ENCODE measurements around the gene USP50.
A peak's percentile ranks its signal among the peaks of the same experiment; 100 is the strongest.
"Not testable (repeated sequence)": the region's sequence is repeated elsewhere in the genome, so short reads cannot be mapped to it uniquely, and the experiment has no call there.

Gene USP50

DNA sequence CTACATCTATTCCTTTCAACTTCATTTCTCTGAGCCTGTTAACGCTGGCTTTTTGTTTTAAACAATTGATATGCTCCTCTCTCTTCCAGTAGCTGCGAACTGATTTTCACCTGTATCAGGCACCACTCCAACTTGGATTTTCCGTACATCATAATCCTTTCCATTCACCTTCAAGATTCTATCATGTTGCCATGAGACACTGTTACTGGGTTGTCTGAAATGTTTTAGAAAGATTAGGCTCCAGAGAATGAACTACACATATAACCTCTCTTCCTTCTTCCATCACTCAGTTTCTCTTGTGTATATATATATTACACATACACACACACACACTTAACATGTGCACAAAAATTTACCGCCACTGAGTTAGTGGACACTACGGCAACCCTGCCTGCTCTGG, at the start of gene USP50:
Gene USP50 (minus strand): TSS at position 101 of the 400 bp plus-strand sequence. CDS start 141 bp downstream, outside the sequence.
- DNase-seq (ENCODE audit: low spot score), result no peak

- DNase-seq (ENCODE audit: low spot score), result no peak
These were observed 47.8 kb upstream of the USP50 start for GRCh38 chr15:50594311-50594710.

- DNase-seq (ENCODE audit: low spot score), result no peak
These were observed 47.3 kb upstream of the USP50 start for GRCh38 chr15:50593761-50594160.

- no peak for DNase-seq (ENCODE audit: low spot score)
These were observed 43.8 kb upstream of the USP50 start for GRCh38 chr15:50590288-50590687.

DNA sequence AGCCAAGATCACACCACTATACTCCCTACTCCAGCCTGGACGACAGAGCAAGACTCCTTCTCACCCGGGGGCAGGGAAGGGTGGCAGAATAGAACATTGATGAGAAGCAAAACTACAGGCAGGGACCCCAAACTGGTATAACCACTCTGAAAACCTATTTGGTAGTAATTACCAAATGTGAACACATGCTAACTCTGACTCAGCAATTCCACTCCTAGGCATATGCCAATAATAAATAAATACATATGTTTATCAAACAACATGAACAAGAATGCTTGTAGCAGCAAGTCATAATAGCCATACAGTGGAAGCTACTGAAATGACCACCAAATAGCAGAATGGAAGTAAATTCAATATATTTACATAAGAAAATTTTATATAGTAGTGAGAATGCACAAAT, 31.0 kb upstream of the USP50 start:
- DNase-seq (ENCODE audit: low spot score), result no peak

GRCh38 chr15:50576166-50576565, 29.7 kb upstream of the USP50 start:
- no peak for DNase-seq (ENCODE audit: low spot score)

DNA sequence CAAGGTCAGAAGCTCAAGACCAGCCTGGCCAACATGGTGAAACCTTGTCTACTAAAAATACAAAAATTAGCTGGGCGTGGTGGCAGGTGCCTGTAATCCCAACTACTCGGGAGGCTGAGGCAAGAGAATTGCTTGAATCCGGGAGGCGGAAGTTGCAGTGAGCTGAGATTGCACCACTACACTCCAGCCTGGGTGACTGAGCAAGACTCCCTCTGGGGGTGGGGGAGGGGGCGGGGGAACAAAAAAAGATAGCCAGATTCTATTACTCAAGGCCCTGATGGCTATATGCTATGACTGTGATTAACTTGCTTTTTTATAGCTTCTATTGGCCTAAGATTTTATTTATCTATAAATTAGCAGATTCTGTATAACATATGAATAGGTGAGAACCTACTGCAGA, 27.4 kb upstream of the USP50 start:
- DNase-seq (ENCODE audit: low spot score), result not testable (repeated sequence)

- DNase-seq (ENCODE audit: low spot score), result no peak
These were observed 17.3 kb upstream of the USP50 start for GRCh38 chr15:50563756-50564155.

DNA sequence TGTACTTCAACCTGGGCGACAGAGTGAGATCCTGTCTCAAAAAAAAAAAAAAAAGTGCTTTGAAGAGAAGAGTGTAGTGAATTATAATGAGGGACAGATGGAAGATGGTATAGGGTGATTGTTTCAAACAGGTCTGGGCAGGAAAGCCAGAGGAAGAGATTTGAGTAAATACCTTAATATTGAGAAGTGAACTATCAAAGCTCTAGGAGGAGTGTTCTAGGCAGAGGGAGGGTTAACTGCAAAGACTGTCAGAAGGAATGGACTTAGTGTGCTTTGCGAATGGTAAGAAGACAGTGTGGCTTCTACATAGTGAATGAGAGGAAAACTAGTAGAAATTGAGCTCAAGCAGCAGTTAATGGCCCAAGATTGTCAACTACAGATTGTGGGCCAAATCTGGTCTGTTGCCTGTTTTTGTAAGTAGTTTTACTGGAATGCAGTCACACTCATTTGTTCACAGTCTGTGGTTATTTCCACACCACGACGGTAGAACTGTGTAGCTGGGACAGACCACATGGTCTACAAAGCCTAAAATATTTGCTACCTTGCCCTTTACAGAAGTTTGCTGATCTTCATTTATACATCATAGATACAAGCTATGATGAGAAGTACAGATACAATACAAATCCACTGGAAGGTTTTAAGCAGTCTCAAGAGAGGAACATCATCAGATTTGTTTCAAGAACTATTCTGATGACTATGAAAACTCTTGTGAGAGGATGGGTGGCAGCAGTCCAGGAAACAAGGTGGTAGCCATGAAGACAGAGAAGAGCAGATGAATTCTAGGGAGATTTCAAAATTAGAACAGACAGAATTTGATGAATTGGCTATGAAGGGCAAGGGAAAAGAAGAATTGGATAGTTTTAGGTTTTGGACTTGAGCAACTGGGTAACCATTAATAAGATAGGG, 16.5 kb upstream of the USP50 start:
- DNase-seq (ENCODE audit: low spot score), result no peak

DNA sequence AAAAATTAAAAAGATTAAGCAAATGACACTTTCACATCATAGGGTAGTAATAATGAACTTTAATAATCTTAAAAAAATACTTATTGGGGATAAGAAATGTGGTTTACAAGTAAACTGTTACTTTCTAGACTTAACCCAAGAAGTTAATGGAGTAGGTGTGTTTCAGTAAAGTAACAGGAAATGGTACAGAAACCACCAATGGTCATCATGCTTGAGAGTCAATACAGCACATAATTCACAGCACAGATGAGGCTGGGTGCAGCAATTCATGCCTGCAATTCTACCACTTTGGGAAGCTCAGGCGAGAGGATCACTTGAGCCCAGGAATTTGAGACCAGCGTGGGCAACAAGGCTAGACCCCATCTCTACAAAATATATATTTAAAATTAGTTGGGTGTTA, 11.5 kb upstream of the USP50 start:
- no peak for DNase-seq (ENCODE audit: low spot score)

DNA sequence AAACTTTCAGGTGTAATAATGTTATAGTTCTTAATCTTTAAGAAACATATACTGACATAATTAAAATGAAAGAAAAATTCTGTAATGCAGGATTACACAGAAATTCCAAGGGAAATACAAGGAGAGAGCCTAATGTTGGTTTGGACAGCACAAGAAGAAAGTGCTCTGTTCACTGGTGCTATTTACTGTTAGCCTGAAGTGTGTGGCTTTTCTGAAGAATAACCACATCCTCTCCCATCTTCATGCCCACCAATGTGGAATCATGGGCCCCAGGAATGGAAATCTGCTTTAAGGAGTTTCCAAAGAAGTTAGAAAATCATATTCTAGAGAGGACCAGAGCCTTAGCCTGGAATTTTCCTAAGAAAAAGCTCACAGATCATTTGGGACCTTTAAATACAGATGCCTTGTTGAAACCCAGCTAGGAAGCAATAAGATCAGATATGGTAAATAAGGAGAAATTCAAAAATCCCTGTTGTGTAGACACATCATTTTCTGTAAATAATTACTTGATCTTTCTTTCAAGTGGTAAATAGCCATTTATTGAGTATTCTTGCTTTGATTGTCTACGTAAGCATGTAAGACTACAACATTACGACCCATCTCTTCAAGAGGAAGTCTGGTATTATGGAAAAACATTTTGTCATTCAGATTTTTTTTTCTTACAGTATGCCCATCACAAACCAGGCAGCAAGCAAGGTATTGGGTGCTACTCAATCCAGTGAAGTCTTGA, 10.3 kb upstream of the USP50 start:
- no peak for DNase-seq (ENCODE audit: low spot score)

- DNase-seq (ENCODE audit: low spot score), result no peak
These were observed 5.8 kb upstream of the USP50 start for GRCh38 chr15:50552238-50552637.

- DNase-seq (ENCODE audit: low spot score), result peak; percentile 11
These were observed 2.9 kb upstream of the USP50 start for GRCh38 chr15:50549326-50549725.

DNA sequence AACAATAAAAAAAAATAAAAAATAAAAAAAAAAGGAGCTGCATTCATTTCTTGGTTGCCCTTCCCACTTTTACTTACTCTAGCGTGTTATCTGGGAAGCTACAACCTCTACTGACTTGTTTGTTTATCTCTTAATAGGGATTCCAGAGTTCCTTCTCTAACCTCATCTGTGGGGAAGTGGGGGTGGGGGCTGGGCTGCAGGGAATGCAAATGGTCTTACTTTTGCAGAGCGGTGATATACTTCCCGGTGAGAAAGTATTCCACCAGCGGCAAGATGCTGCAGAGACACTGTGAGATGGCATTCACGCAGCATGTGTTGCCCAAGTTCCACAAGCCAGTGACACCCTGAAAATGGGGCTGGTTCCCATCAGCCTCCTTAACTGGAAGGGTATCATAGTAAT, 2.1 kb downstream of the USP50 start:
- DNase-seq (ENCODE audit: low spot score), result no peak

GRCh38 chr15:50543556-50543955, 2.9 kb downstream of the USP50 start:
- no peak for DNase-seq (ENCODE audit: low spot score)

DNA sequence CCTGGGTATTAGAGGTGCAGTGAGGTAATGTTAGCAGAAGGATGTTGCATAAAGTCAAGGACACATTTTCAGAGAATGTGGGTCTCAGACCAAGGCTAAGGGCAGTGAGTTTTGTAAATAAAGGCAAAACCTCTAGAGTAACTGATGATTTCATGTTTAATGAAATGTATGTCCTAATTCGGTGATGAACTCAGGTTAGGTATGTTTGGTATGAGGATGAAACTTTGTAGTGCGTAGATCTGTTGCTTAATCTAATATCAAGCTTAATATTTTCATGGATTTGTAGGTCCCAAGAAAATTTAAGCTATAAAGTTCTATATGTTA, 3.6 kb downstream of the USP50 start:
- no peak for DNase-seq (ENCODE audit: low spot score)

DNA sequence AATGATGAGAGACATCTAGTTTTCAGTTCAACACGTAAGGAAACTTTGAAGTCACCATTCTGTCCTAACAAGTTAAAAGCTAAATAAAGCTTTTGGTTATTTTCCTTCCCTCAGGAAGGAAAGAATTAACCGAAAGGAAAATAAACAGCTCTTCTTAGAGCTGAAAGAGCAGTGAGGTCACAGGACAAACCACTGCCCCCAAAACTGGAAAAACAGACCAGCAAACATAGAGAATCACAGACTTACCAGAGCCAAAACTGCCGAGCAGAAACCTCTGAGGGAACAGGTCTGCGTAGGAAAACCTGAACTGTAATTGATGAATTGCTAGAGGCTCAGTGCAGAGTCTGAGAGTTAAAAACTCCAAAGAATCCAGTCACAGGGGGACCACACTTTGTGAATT, 14.7 kb downstream of the USP50 start:
- no peak for DNase-seq (ENCODE audit: low spot score)

DNA sequence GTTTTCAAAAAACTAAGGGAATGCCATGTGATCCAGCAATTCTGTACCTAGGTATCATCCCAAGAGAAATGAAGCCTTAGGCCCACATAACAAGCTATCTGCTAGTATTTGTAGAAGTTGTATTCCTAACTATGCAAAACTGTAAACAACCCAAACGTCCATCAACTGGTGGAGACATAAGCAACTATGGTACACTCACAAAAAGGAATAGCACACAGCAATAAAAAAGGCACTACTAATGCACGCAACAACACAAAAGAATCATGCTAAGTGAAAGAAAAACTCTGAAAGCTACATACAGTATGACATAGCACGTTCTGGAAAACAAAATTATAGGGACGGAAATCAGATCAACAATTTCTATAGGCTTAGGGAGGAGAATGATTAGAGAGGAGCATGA, 15.3 kb downstream of the USP50 start:
- DNase-seq (ENCODE audit: low spot score), result no peak

GRCh38 chr15:50523851-50524251, 22.6 kb downstream of the USP50 start:
- DNase-seq (ENCODE audit: low spot score), result no peak

GRCh38 chr15:50519740-50520425, 26.6 kb downstream of the USP50 start:
- no peak for DNase-seq (ENCODE audit: low spot score)

- DNase-seq (ENCODE audit: low spot score), result no peak
These were observed 33.5 kb downstream of the USP50 start for GRCh38 chr15:50513001-50513400.

GRCh38 chr15:50506121-50506520, 40.3 kb downstream of the USP50 start:
- DNase-seq (ENCODE audit: low spot score), result peak; percentile 25

- DNase-seq (ENCODE audit: low spot score), result not testable (repeated sequence)
These were observed 40.8 kb downstream of the USP50 start for GRCh38 chr15:50505656-50506055.

All from kidney tubule cell (primary cell).